Spleen (tissue), 11 donors: ENCODE results near the gene U2AF1L4. TPM values are rescaled to one million over a fixed set of nuclear protein-coding genes. Genes with fewer than 3 reads are reported as not detected.

Experiments
- DNase-seq: peaks from one replicate; pipeline ENCODE4 v3.0.0-alpha.2; 2020
- H3K27ac ChIP-seq, 8 donors: fragments of 200-600 bp; sonication (generic) in 7 of 8; 1 replicate in 4 of 8; 2 replicates in 4 of 8; pipeline versions ENCODE4 v1.5.0 to v1.8.0; 2016 to 2021; ENCODE audit warnings: inconsistent platforms in 4 of 8, mild to moderate bottlenecking in 4 of 8, moderate library complexity in 1 of 8
- H3K27me3 ChIP-seq, 7 donors: fragments of 200-600 bp; sonication (generic) in 6 of 7; replicated peaks in 1 of 7; 1 replicate in 4 of 7; 2 replicates in 3 of 7; pipeline versions ENCODE4 v1.5.0 to v1.8.0; 2016 to 2021; ENCODE audit warnings: inconsistent platforms in 3 of 7, mild to moderate bottlenecking in 1 of 7
- H3K36me3 ChIP-seq, 6 donors: fragments of 200-600 bp; sonication (generic) in 5 of 6; 1 replicate in 4 of 6; 2 replicates in 2 of 6; pipeline versions ENCODE4 v1.5.0 to v1.8.0; 2016 to 2021; ENCODE audit warnings: inconsistent platforms in 2 of 6
- H3K4me1 ChIP-seq, 6 donors: fragments of 200-600 bp; sonication (generic) in 5 of 6; 1 replicate in 3 of 6; 2 replicates in 3 of 6; pipeline versions ENCODE4 v1.5.0 to v1.8.0; 2016 to 2021; ENCODE audit warnings: inconsistent platforms in 3 of 6
- H3K4me3 ChIP-seq, 8 donors: fragments of 200-600 bp; sonication (generic) in 7 of 8; 1 replicate in 4 of 8; 2 replicates in 4 of 8; pipeline versions ENCODE4 v1.5.0 to v1.8.0; 2016 to 2021; ENCODE audit warnings: inconsistent platforms in 4 of 8, mild to moderate bottlenecking in 4 of 8, moderate library complexity in 2 of 8
- H3K9me3 ChIP-seq, 8 donors: fragments of 200-600 bp; sonication (generic) in 7 of 8; 1 replicate in 4 of 8; 2 replicates in 4 of 8; pipeline versions ENCODE4 v1.5.0 to v1.8.0; 2016 to 2021; ENCODE audit warnings: inconsistent platforms in 4 of 8
- POLR2A ChIP-seq, 3 donors: fragments of 450-650 bp; IDR thresholded peaks; one replicate each; pipeline ENCODE4 v1.5.1; 2017; ENCODE audit warnings: antibody characterized with exemption in 3 of 3, mild to moderate bottlenecking in 1 of 3
- POLR2AphosphoS5 ChIP-seq, 3 donors: sonication (generic); formaldehyde crosslinking; IDR thresholded peaks; one replicate each; pipeline ENCODE4 v1.5.1; 2017; ENCODE audit warnings: antibody characterized with exemption in 3 of 3
- WGBS, 5 donors: extraction: QIAGEN DNeasy Blood & Tissue Kit in 3 of 5; methylation state at CpG; one replicate each; pipeline versions ENCODE4 v1.1.5 to v1.1.7; 2013 to 2018; 5-methylcytosine and 5-hydroxymethylcytosine counted together
- intact Hi-C: fragments of 100-400 bp; cut with DNase I; formaldehyde crosslinking; loops from one replicate; pipeline ENCODE4 v1.15.0; 2023; ENCODE audit warnings: low total_unique reads
- polyA plus RNA-seq, 3 donors: library from polyadenylated mRNA; stranded (reverse); fragments of 200-250 nt; gene quantifications; one replicate each; pipeline ENCODE4 v1.2.1, GENCODE V29; 2013
- total RNA-seq, 7 donors: library from RNA; depleted of rRNA in 3 of 7; stranded (reverse); fragments of >200 nt in 3 of 7; fragmentation: NEBNext Ultra II Directional in 4 of 7; extraction: Animal tissue kit (Norgen Biotek cat#: 25700) in 4 of 7; gene quantifications; one replicate each; pipeline versions ENCODE4 v1.1.0 to v1.2.1, GENCODE V29; 2016 to 2021
- TF ChIP-seq, protein P1 (sequence below), 11 experiments: fragments of 200-600 bp in 7 of 11; fragments of 450-650 bp in 4 of 11; sonication (generic) in 4 of 11; IDR thresholded peaks in 8 of 11; conservative IDR thresholded peaks in 3 of 11; 1 replicate in 7 of 11; 2 replicates in 4 of 11; pipeline versions ENCODE4 v1.4.0 to v1.8.0; 2016 to 2021; ENCODE audit warnings: antibody characterized with exemption in 11 of 11, inconsistent platforms in 4 of 11, mild to moderate bottlenecking in 1 of 11
- donor health status: healthy with polysubstance abuse.
- donor health status: DM: no; HTN: no; CAD: no; lungs with moderate emphysema.
- donor health status: DM: no; HTN: no; CAD: no.
- donor health status: Bipolar disorder and iron deficiency.
- donor health status: healthy.
- donor health status: DM: no; HTN: no; CAD: no.
- donor health status: DM: yes; HTN: yes; CAD: no.

The U2AF1L4 gene
- total and polyA plus RNA-seq, 10 donors, result 27.2 to 96.5 (median 29.9) TPM

DNA sequence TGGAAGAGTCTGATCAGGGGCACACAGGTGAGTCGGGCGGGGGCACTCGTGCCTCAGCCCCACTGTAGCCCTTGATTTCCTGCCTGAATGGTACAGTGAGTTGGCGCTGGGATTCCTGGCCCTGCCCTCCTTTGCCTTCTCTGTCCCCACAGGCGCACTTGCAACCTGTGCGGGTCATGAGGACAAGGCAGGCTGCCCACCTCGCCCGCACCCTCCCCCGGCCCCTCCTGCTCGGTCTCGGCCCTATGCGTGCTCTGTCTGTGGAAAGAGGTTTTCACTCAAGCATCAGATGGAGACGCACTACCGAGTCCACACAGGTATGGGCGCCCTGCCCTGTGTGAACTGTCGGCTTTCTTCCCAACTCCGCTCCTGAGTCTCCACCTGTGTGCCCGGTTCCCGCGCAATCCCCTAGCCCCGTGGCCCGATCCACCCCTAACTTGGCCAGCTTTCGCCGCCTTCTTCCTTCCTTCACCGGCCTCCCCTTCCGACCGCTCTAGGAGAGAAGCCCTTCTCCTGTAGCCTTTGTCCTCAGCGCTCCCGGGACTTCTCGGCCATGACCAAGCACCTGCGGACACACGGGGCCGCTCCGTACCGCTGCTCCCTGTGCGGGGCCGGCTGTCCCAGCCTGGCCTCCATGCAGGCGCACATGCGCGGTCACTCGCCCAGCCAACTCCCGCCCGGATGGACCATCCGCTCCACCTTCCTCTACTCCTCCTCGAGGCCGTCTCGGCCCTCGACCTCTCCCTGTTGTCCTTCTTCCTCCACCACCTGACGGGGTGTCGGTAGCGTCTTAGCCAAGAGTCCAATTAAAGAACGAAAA is 29.0 kb downstream of the U2AF1L4 start:
- DNase-seq, result peak; percentile 82
- Histone ChIP-seq H3K9me3 (no peaks in the 10 kb centered on the region), H3K27me3 (no peaks in the 10 kb centered on the region), H3K4me1 (peaks cover 32 to 89% (median 68%) of the 10 kb centered on the region in 6 donors), H3K27ac (peak overlapping the region; percentile 88 to 98 (median 92)), H3K36me3 (peaks cover 0 to 19% (median 12%) of the 10 kb centered on the region in 6 donors), H3K4me3 (peak overlapping the region; percentile 75 to 97 (median 88))
- intact Hi-C loops, result loop anchor here (10.0 kb wide), 1 partner anchor 161 kb away; no protein-coding TSS in a partner anchor
- 1 to 3% (median 2%) methylated on average over 36 to 52 of the region's 52 CpGs for WGBS, 5 donors
- TF ChIP-seq POLR2A (IDR thresholded peaks at IDR 0.05), result no peak
- TF ChIP-seq, protein P1, sequence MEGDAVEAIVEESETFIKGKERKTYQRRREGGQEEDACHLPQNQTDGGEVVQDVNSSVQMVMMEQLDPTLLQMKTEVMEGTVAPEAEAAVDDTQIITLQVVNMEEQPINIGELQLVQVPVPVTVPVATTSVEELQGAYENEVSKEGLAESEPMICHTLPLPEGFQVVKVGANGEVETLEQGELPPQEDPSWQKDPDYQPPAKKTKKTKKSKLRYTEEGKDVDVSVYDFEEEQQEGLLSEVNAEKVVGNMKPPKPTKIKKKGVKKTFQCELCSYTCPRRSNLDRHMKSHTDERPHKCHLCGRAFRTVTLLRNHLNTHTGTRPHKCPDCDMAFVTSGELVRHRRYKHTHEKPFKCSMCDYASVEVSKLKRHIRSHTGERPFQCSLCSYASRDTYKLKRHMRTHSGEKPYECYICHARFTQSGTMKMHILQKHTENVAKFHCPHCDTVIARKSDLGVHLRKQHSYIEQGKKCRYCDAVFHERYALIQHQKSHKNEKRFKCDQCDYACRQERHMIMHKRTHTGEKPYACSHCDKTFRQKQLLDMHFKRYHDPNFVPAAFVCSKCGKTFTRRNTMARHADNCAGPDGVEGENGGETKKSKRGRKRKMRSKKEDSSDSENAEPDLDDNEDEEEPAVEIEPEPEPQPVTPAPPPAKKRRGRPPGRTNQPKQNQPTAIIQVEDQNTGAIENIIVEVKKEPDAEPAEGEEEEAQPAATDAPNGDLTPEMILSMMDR (IDR thresholded peaks at IDR 0.05 in 8 of 11, conservative IDR thresholded peaks at IDR 0.05 in 3 of 11), result no peak
- no peak for TF ChIP-seq POLR2AphosphoS5 (IDR thresholded peaks at IDR 0.05)

- peak overlapping the region in 5 of 8 donors; percentile 75 to 97 (median 94) for H3K4me3 ChIP-seq
- intact Hi-C loops, result loop anchor here (10.0 kb wide), 1 partner anchor 161 kb away; no protein-coding TSS in a partner anchor
- H3K27ac ChIP-seq, result peak overlapping the region in 5 of 8 donors; percentile 89 to 98 (median 96)
- 81 to 92% (median 85%) methylated on average over 5 to 7 of the region's 7 CpGs for WGBS, 5 donors
- H3K9me3 ChIP-seq, result no peaks in the 10 kb centered on the region
- peaks cover 32 to 89% (median 75%) of the 10 kb centered on the region in 6 donors for H3K4me1 ChIP-seq
- no peaks in the 10 kb centered on the region for H3K27me3 ChIP-seq
- H3K36me3 ChIP-seq, result peaks cover 0 to 11% (median 8%) of the 10 kb centered on the region in 6 donors
- TF ChIP-seq, protein P1 (IDR thresholded peaks at IDR 0.05 in 8 of 11, conservative IDR thresholded peaks at IDR 0.05 in 3 of 11), result no peak
- TF ChIP-seq POLR2A (IDR thresholded peaks at IDR 0.05), result no peak
- TF ChIP-seq POLR2AphosphoS5 (IDR thresholded peaks at IDR 0.05), result no peak
- DNase-seq, result peak; percentile 83
Measured at GRCh38 chr19:35715355-35715809, 29.8 kb downstream of the U2AF1L4 start.

GRCh38 chr19:35714601-35715354 is 30.4 kb downstream of the U2AF1L4 start:
- Histone ChIP-seq H3K4me3 (peak overlapping the region in 3 of 8 donors; percentile 2 to 87 (median 21)), H3K4me1 (peaks cover 30 to 87% (median 71%) of the 10 kb centered on the region in 6 donors), H3K36me3 (peaks cover 0 to 5% (median 2%) of the 10 kb centered on the region in 6 donors), H3K27ac (peak overlapping the region in 4 of 8 donors; percentile 65 to 98 (median 96)), H3K27me3 (no peaks in the 10 kb centered on the region), H3K9me3 (no peaks in the 10 kb centered on the region)
- DNase-seq, result no peak
- TF ChIP-seq POLR2AphosphoS5 (IDR thresholded peaks at IDR 0.05) (no peak), POLR2A (IDR thresholded peaks at IDR 0.05) (no peak)
- TF ChIP-seq, protein P1 (IDR thresholded peaks at IDR 0.05 in 8 of 11, conservative IDR thresholded peaks at IDR 0.05 in 3 of 11), result peak in 2 of 11 experiments; percentile 5 to 9
- intact Hi-C loops, result loop anchor here (10.0 kb wide), 1 partner anchor 160 kb away; no protein-coding TSS in a partner anchor
- WGBS, 5 donors, result 64 to 80% (median 68%) methylated on average over 11 to 14 of the region's 14 CpGs
